PC-9 (cell line): ENCODE measurements around the gene HPS1. TPM values are rescaled to one million over a fixed set of nuclear protein-coding genes. Genes with fewer than 3 reads are reported as not detected.
A peak's percentile ranks its signal among the peaks of the same experiment; 100 is the strongest.
"Not testable (repeated sequence)": the region's sequence is repeated elsewhere in the genome, so short reads cannot be mapped to it uniquely, and the experiment has no call there.

ENCODE experiments used
- BruUV-seq: library from RNA; stranded (reverse); fragments of 400-500 nt; replicated peaks from 2 replicates; lab custom pipeline; 2021; lab: Mats Ljungman, UMichigan
- CTCF ChIA-PET: fragments of 300-600 bp; sonication (Branson Sonifier 250); formaldehyde crosslinking; loops from one replicate; lab custom pipeline; 2022; ENCODE audit warnings: antibody characterized with exemption; lab: Charles Lee
- POLR2A ChIA-PET: fragments of 300-600 bp; sonication (Branson Sonifier 250); formaldehyde crosslinking; loops from one replicate; lab custom pipeline; 2022; ENCODE audit warnings: antibody characterized with exemption; ENCODE audit not compliant: unreplicated experiment; lab: Charles Lee
- DNase-seq, 2 experiments: peaks; one replicate each; pipeline versions ENCODE4 v3.0.0 to v3.0.0-alpha.2; 2015 to 2022; ENCODE audit warnings: mixed read lengths in 1 of 2
- H2AFZ ChIP-seq: fragments of 200-600 bp; sonication (generic); 2 replicates; pipeline ENCODE4 v1.8.1; 2017; ENCODE audit warnings: antibody characterized with exemption
- H3F3A ChIP-seq: fragments of 200-600 bp; sonication (generic); 2 replicates; pipeline ENCODE4 v1.8.1; 2017; ENCODE audit warnings: antibody characterized with exemption, mild to moderate bottlenecking, low read depth; ENCODE audit not compliant: insufficient read depth
- H3K27ac ChIP-seq: fragments of 200-600 bp; sonication (generic); 2 replicates; pipeline ENCODE4 v1.6.1; 2016; ENCODE audit warnings: mixed run types
- H3K27me3 ChIP-seq: fragments of 200-600 bp; sonication (generic); 2 replicates; pipeline ENCODE4 v1.6.1; 2016; ENCODE audit warnings: low read depth, mixed run types; ENCODE audit not compliant: insufficient read depth
- H3K36me3 ChIP-seq: fragments of 200-600 bp; sonication (generic); 2 replicates; pipeline ENCODE4 v1.6.1; 2016; ENCODE audit warnings: low read depth, mixed run types
- H3K4me1 ChIP-seq: fragments of 200-600 bp; sonication (generic); replicated peaks from 2 replicates; pipeline ENCODE4 v1.6.1; 2016; ENCODE audit warnings: mixed run types; ENCODE audit not compliant: insufficient read depth
- H3K4me2 ChIP-seq: fragments of 200-600 bp; sonication (generic); 2 replicates; pipeline ENCODE4 v1.6.1; 2017; ENCODE audit warnings: mixed run types
- H3K4me3 ChIP-seq: fragments of 200-600 bp; sonication (generic); 2 replicates; pipeline ENCODE4 v1.6.1; 2016; ENCODE audit warnings: mixed run types
- H3K79me2 ChIP-seq: fragments of 200-600 bp; sonication (generic); 2 replicates; pipeline ENCODE4 v1.6.1; 2017; ENCODE audit warnings: low read depth, mixed run types
- H3K9me2 ChIP-seq: fragments of 200-600 bp; sonication (generic); 2 replicates; pipeline ENCODE4 v1.8.1; 2017; ENCODE audit warnings: mild to moderate bottlenecking; ENCODE audit not compliant: insufficient read depth
- H3K9me3 ChIP-seq: fragments of 200-600 bp; sonication (generic); 2 replicates; pipeline ENCODE4 v1.8.1; 2016; ENCODE audit warnings: low read depth; ENCODE audit not compliant: insufficient read depth
- H4K20me1 ChIP-seq: fragments of 200-600 bp; sonication (generic); 2 replicates; pipeline ENCODE4 v1.8.1; 2017; ENCODE audit not compliant: insufficient read depth
- CTCF ChIP-seq: fragments of 200-600 bp; sonication (generic); conservative IDR thresholded peaks from 2 replicates; pipeline ENCODE4 v1.6.1; 2017; ENCODE audit warnings: mixed run types, antibody characterized with exemption, mild to moderate bottlenecking, moderate library complexity
- EZH2 ChIP-seq: fragments of 200-600 bp; sonication (generic); IDR thresholded peaks from 2 replicates; pipeline ENCODE4 v1.8.0; 2017; ENCODE audit warnings: antibody characterized with exemption, low read depth
- intact Hi-C: fragments of 100-400 bp; cut with micrococcal nuclease; formaldehyde crosslinking; loops from one replicate; pipeline ENCODE4 v1.10.0; 2022; ENCODE audit not compliant: unreplicated experiment
- total RNA-seq: library from RNA; stranded (reverse); gene quantifications from 2 replicates; pipeline ENCODE4 v1.2.3, GENCODE V29; 2021

Gene HPS1
- total RNA-seq, 1 experiment from 2014 or later, result 43.2 TPM

GRCh38 chr10:98384531-98385133, 62.1 kb downstream of the HPS1 start:
- Histone ChIP-seq H3K4me2 (no peak overlapping the region), H3K4me1 (peaks cover 11% of the 10 kb centered on the region), H3K27ac (no peak overlapping the region), H3K36me3 (no peaks in the 10 kb centered on the region), H3K9me2 (no peaks in the 10 kb centered on the region), H4K20me1 (no peaks in the 10 kb centered on the region), H3K79me2 (no peaks in the 10 kb centered on the region), H2AFZ (no peak overlapping the region), H3K27me3 (no peaks in the 10 kb centered on the region), H3K9me3 (no peaks in the 10 kb centered on the region), H3K4me3 (no peak overlapping the region), H3F3A (no peaks in the 10 kb centered on the region; the same call in 1 of the 2 replicates)
- no TSS peak for BruUV-seq
- no peak for TF ChIP-seq CTCF
- TF ChIP-seq EZH2, result no peak
- POLR2A ChIA-PET, result no interaction called here
- intact Hi-C loops, result no loop called here
- no peak for DNase-seq
- CTCF ChIA-PET, result no interaction called here

- DNase-seq, result no peak
- Histone ChIP-seq H3K9me2 (no peaks in the 10 kb centered on the region), H3K79me2 (no peaks in the 10 kb centered on the region), H3K36me3 (no peaks in the 10 kb centered on the region), H3K9me3 (no peaks in the 10 kb centered on the region), H2AFZ (no peak overlapping the region), H3K27me3 (no peaks in the 10 kb centered on the region), H3K4me2 (no peak overlapping the region), H4K20me1 (no peaks in the 10 kb centered on the region), H3K27ac (peak overlapping the region; percentile 57), H3K4me3 (no peak overlapping the region), H3F3A (no peaks in the 10 kb centered on the region; the same call in 1 of the 2 replicates), H3K4me1 (peaks cover 11% of the 10 kb centered on the region)
- ChIA-PET CTCF (no interaction called here), POLR2A (interaction anchor here (0.7 kb wide), 1 partner anchor 10 kb away, joined by 5 read pairs; no protein-coding TSS in a partner anchor)
- no TSS peak for BruUV-seq
- TF ChIP-seq EZH2, result no peak
- TF ChIP-seq CTCF, result no peak
- intact Hi-C loops, result no loop called here
These were observed 62.9 kb downstream of the HPS1 start for GRCh38 chr10:98383869-98384268.

GRCh38 chr10:98383134-98383667, 63.5 kb downstream of the HPS1 start:
- Histone ChIP-seq H3K27ac (peak overlapping the region; percentile 57), H3K4me1 (peaks cover 11% of the 10 kb centered on the region), H3K4me2 (0 out of 2 replicates have a peak overlapping the region, but pooled peaks have one; percentile 3)
- H3F3A ChIP-seq, H3K27me3 ChIP-seq, H3K9me3 ChIP-seq, H3K4me3 ChIP-seq, BruUV-seq, H3K79me2 ChIP-seq, H3K36me3 ChIP-seq, intact Hi-C loops, H4K20me1 ChIP-seq, H3K9me2 ChIP-seq, H2AFZ ChIP-seq, CTCF ChIA-PET: not testable (repeated sequence)
- peak in 1 of 2 experiments; percentile 57 for DNase-seq
- POLR2A ChIA-PET, result interaction anchor here (0.7 kb wide), 1 partner anchor 11 kb away, joined by 5 read pairs; no protein-coding TSS in a partner anchor
